ENCODE data around the gene PRSS36. TPM values are rescaled to one million over a fixed set of nuclear protein-coding genes. Genes with fewer than 3 reads are reported as not detected.
A peak's percentile ranks its signal among the peaks of the same experiment; 100 is the strongest.
"Not testable (repeated sequence)": the region's sequence is repeated elsewhere in the genome, so short reads cannot be mapped to it uniquely, and the experiment has no call there.

The PRSS36 gene
- total RNA-seq, 1 donor from 2014 or later, result 0.34 TPM

GRCh38 chr16:31143694-31144148, 6.1 kb downstream of the PRSS36 start:
- no peak for DNase-seq (ENCODE audit: low spot score)
- Mint-ChIP-seq H3K9me3 (no peaks in the 10 kb centered on the region), H3K4me1 (ENCODE audit: low read depth) (peaks cover 12% of the 10 kb centered on the region), H3K27ac (peak overlapping the region; percentile 80), H3K4me3 (peak overlapping the region; percentile 60), H3K36me3 (ENCODE audit: low read depth) (no peaks in the 10 kb centered on the region), H3K27me3 (ENCODE audit: insufficient read depth) (peaks cover 17% of the 10 kb centered on the region)
- intact Hi-C loops (cut with micrococcal nuclease), result loop anchor here (2.0 kb wide), 1 partner anchor 37 kb away; no protein-coding TSS in a partner anchor

GRCh38 chr16:31143011-31143693, 6.7 kb downstream of the PRSS36 start:
- intact Hi-C loops (cut with micrococcal nuclease), result loop anchor here (2.0 kb wide), 1 partner anchor 36 kb away; no protein-coding TSS in a partner anchor
- no peaks in the 10 kb centered on the region for H3K9me3 Mint-ChIP-seq
- H3K36me3 Mint-ChIP-seq (ENCODE audit: low read depth), result no peaks in the 10 kb centered on the region
- peaks cover 12% of the 10 kb centered on the region for H3K4me1 Mint-ChIP-seq (ENCODE audit: low read depth)
- H3K4me3 Mint-ChIP-seq, result peak overlapping the region; percentile 60
- H3K27ac Mint-ChIP-seq, result peak overlapping the region; percentile 80
- H3K27me3 Mint-ChIP-seq (ENCODE audit: insufficient read depth), result peaks cover 17% of the 10 kb centered on the region
- no peak for DNase-seq (ENCODE audit: low spot score)

- peaks cover 13% of the 10 kb centered on the region for H3K27me3 Mint-ChIP-seq (ENCODE audit: insufficient read depth)
- peak; percentile 98 for DNase-seq (ENCODE audit: low spot score)
- H3K36me3 Mint-ChIP-seq (ENCODE audit: low read depth), result no peaks in the 10 kb centered on the region
- H3K9me3 Mint-ChIP-seq, result no peaks in the 10 kb centered on the region
- peak overlapping the region; percentile 88 for H3K27ac Mint-ChIP-seq
- peak overlapping the region; percentile 78 for H3K4me3 Mint-ChIP-seq
- intact Hi-C loops (cut with micrococcal nuclease), result loop anchor here (1.0 to 2.0 kb wide), 15 partner anchors 25 to 727 kb away; partner anchors contain the start of genes ARMC5, FBXL19, HSD3B7 and KAT8
- H3K4me1 Mint-ChIP-seq (ENCODE audit: low read depth), result peaks cover 12% of the 10 kb centered on the region
Measured at GRCh38 chr16:31142109-31143010, 7.5 kb downstream of the PRSS36 start.

GRCh38 chr16:31141489-31142108, 8.3 kb downstream of the PRSS36 start:
- Mint-ChIP-seq H3K4me3 (peak overlapping the region; percentile 78), H3K4me1 (ENCODE audit: low read depth) (peaks cover 12% of the 10 kb centered on the region), H3K27me3 (ENCODE audit: insufficient read depth) (peaks cover 11% of the 10 kb centered on the region), H3K27ac (peak overlapping the region; percentile 88), H3K9me3 (no peaks in the 10 kb centered on the region), H3K36me3 (ENCODE audit: low read depth) (no peaks in the 10 kb centered on the region)
- no peak for DNase-seq (ENCODE audit: low spot score)
- intact Hi-C loops (cut with micrococcal nuclease), result loop anchor here (1.0 to 2.0 kb wide), 15 partner anchors 24 to 728 kb away; partner anchors contain the start of genes ARMC5, FBXL19, HSD3B7 and KAT8

GRCh38 chr16:31141071-31141469, 8.8 kb downstream of the PRSS36 start:
- H3K27ac Mint-ChIP-seq; H3K36me3 Mint-ChIP-seq (ENCODE audit: low read depth); H3K9me3 Mint-ChIP-seq; H3K27me3 Mint-ChIP-seq (ENCODE audit: insufficient read depth); intact Hi-C loops (cut with micrococcal nuclease); H3K4me3 Mint-ChIP-seq; DNase-seq (ENCODE audit: low spot score): not testable (repeated sequence)
- H3K4me1 Mint-ChIP-seq (ENCODE audit: low read depth), result peaks cover 12% of the 10 kb centered on the region

GRCh38 chr16:31138621-31139578, 11.0 kb downstream of the PRSS36 start:
- no peak for DNase-seq (ENCODE audit: low spot score)
- intact Hi-C loops (cut with micrococcal nuclease), result no loop called here
- Mint-ChIP-seq H3K9me3 (no peaks in the 10 kb centered on the region), H3K4me3 (no peak overlapping the region), H3K4me1 (ENCODE audit: low read depth) (peaks cover 11% of the 10 kb centered on the region), H3K27ac (no peak overlapping the region), H3K27me3 (ENCODE audit: insufficient read depth) (peaks cover 2% of the 10 kb centered on the region), H3K36me3 (ENCODE audit: low read depth) (no peaks in the 10 kb centered on the region)

GRCh38 chr16:31136822-31137499, 12.9 kb downstream of the PRSS36 start:
- H3K4me3 Mint-ChIP-seq; H3K27me3 Mint-ChIP-seq (ENCODE audit: insufficient read depth); H3K9me3 Mint-ChIP-seq; H3K4me1 Mint-ChIP-seq (ENCODE audit: low read depth); H3K27ac Mint-ChIP-seq; DNase-seq (ENCODE audit: low spot score); intact Hi-C loops (cut with micrococcal nuclease); H3K36me3 Mint-ChIP-seq (ENCODE audit: low read depth): not testable (repeated sequence)

- Mint-ChIP-seq H3K4me1 (ENCODE audit: low read depth) (no peaks in the 10 kb centered on the region), H3K36me3 (ENCODE audit: low read depth) (peaks cover 7% of the 10 kb centered on the region), H3K4me3 (no peak overlapping the region), H3K27ac (no peak overlapping the region), H3K27me3 (ENCODE audit: insufficient read depth) (no peaks in the 10 kb centered on the region), H3K9me3 (no peaks in the 10 kb centered on the region)
- DNase-seq (ENCODE audit: low spot score), result no peak
- intact Hi-C loops (cut with micrococcal nuclease), result no loop called here
Measured at GRCh38 chr16:31136287-31136662, 13.6 kb downstream of the PRSS36 start.

- Mint-ChIP-seq H3K9me3 (no peaks in the 10 kb centered on the region), H3K4me1 (ENCODE audit: low read depth) (no peaks in the 10 kb centered on the region), H3K4me3 (no peak within 1 kb of the TSS), H3K27ac (no peak within 1 kb of the TSS), H3K36me3 (ENCODE audit: low read depth) (peaks cover 7% of the 10 kb centered on the region), H3K27me3 (ENCODE audit: insufficient read depth) (no peaks in the 10 kb centered on the region)
- no peak for DNase-seq (ENCODE audit: low spot score)
- intact Hi-C loops (cut with micrococcal nuclease), result no loop called here
Measured at GRCh38 chr16:31135535-31136286, 14.2 kb downstream of the PRSS36 start, which contains the start of gene PRSS8. TSS of gene PRSS8 (minus strand) at chr16:31135727. CDS start at chr16:31135498, 229 bp downstream.

- no peaks in the 10 kb centered on the region for H3K4me1 Mint-ChIP-seq (ENCODE audit: low read depth)
- H3K27ac Mint-ChIP-seq, result no peak overlapping the region
- no peak overlapping the region for H3K4me3 Mint-ChIP-seq
- DNase-seq (ENCODE audit: low spot score), result no peak
- peaks cover 9% of the 10 kb centered on the region for H3K36me3 Mint-ChIP-seq (ENCODE audit: low read depth)
- no peaks in the 10 kb centered on the region for H3K27me3 Mint-ChIP-seq (ENCODE audit: insufficient read depth)
- H3K9me3 Mint-ChIP-seq, result no peaks in the 10 kb centered on the region
- intact Hi-C loops (cut with micrococcal nuclease), result no loop called here
Measured at GRCh38 chr16:31134625-31135534, 15.0 kb downstream of the PRSS36 start.
